Measurements from ENCODE around the gene NAT8L. TPM values are rescaled to one million over a fixed set of nuclear protein-coding genes. Genes with fewer than 3 reads are reported as not detected.

Gene NAT8L
- total RNA-seq, 1 experiment from 2014 or later = 3.8 TPM

DNA sequence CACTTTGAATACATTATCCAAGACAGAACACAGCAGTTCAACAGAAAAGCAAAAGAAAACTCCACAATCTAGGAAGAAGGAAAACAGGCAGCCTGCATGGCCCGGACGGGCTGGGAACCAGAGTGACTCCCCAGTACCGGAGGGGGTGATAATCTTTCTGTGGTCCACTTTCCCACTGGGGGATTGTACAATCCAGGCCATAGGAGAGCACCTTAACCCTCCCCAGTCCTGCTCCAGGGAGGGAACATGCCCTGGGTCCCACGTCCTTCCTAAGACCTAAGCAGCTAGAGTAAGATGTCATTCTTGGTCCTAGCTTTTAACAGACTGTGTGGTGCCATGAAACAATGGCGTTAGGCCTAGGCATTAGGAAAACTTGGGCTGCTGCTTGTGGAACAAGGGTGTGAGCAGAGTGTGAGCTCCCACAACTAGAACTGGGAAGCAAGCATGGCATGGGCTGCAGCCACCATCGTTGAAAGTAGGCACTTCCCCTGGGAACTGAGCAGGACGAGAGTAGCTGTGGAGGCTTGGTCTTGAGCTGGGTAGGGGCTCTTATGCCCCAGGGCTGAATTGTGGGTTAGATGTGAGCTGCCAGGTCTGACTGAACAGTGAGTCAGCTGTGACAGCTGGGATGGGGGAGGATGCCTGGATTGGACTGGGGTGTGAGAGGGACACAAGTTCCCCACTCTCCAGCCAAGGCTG, 42.4 kb downstream of the NAT8L start:
- in situ Hi-C loops (cut with HindIII; ENCODE audit: low pct_unique_long_range_greater_than_20kb, low sequenced_read_pairs) = no loop called here

DNA sequence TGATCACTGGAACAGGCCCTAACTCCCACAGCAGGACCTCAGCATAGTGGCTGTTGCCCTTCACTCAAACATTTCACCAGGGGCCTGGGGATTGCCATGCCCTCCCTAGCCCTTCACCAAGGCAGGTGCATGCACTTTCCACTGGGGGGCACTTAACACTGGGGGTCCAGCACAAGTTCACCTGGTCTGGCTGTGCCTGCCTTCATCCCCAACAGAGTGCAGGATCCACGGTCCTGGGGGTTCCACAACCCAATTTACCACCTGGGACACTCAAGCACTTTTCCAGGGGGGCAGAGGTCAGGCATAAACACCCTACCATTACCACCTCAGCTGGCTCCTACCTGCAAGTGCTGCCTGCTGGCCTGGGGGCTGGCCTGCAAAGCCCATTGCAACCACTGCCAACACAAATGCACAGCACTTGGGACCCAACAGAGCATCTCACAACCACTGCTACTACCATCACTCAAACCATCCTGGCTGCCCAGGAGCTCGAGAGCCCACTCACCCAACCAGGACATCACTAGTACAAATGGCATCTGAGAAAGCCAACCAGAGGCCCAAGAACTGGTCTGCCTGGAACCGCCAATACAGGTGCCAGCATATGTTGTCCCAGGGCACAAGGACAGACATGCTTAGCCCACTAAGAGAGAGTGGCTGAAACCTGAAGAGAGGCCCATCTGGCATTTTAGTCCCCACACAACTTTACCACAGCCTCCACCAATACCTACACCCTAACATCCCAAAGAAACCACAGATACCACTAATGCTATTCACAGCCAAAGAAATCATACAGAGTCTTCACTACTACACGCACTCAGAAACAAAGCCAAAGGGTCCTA, 43.1 kb downstream of the NAT8L start:
- in situ Hi-C loops (cut with HindIII; ENCODE audit: low pct_unique_long_range_greater_than_20kb, low sequenced_read_pairs) = no loop called here
- DNase-seq (ENCODE audit: low read depth, low spot score) = no peak

More for the DNA sequence above, 42.4 kb downstream of the NAT8L start:
- DNase-seq (ENCODE audit: low read depth, low spot score) = no peak

DNA sequence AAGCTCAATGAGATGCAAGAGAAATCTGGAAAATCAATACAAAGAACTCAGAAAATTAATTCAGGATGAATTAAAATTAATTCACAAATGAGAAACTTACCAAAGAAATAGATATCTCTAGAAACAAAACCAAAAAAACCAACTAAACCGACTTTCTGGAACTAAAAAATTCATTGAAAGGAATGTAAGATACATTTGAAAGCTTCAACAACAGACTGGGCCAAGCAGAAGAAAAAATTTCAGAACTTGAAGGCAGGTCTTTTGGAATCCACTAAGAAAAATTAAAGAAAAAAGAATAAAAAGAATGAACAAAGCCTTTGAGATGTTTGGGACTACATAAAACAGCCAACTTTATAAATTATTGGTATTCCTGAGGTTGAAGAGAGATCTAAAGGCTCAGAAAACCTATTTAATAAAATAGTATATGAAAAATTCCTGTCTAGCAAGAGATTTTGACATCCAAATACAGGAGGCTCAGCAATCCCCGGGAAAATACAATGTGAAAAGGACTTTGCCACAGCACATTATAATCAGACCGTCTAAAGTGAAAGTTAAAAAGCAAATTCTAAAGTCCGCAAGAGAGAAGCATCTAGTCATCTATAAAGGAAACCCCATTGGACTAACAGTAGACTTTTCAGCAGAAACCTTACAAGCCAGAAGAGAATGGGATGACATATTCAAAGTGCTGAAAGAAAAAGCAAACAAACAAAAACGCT, 44.2 kb downstream of the NAT8L start:
- no peak for DNase-seq (ENCODE audit: low read depth, low spot score)
- in situ Hi-C loops (cut with HindIII; ENCODE audit: low pct_unique_long_range_greater_than_20kb, low sequenced_read_pairs) = no loop called here

DNA sequence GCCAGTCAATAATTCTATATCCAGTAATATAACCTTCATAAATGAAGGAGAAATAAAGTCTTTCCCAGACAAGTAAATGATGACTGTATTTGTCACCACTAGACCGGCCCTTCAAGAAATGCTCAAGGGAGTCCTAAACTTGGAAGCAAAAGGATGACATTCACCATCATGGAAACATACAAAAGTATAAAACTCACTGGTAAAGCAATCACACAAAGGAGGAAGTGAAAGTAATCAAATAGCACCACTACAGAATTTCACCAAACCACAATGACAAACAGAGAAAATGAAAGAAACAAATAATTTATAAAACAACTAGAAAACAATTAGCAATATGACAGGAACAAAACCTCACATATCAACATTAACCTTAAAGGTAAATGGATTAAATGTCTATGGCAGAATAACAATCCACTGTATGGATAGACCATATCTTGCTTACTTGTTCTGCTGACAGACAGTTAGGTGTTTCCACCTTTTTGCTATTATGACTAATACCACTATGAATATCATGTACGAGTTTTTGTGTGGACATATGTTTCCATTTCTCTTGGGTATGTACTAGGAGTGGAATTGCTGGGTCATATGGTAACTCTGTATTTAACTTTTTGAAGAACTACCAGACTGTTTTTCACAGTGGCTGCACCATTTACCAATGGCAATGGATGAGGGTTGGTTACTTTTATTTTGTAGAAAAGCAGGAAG, 44.9 kb downstream of the NAT8L start:
- DNase-seq (ENCODE audit: low read depth, low spot score) = no peak
- in situ Hi-C loops (cut with HindIII; ENCODE audit: low pct_unique_long_range_greater_than_20kb, low sequenced_read_pairs) = no loop called here

DNA sequence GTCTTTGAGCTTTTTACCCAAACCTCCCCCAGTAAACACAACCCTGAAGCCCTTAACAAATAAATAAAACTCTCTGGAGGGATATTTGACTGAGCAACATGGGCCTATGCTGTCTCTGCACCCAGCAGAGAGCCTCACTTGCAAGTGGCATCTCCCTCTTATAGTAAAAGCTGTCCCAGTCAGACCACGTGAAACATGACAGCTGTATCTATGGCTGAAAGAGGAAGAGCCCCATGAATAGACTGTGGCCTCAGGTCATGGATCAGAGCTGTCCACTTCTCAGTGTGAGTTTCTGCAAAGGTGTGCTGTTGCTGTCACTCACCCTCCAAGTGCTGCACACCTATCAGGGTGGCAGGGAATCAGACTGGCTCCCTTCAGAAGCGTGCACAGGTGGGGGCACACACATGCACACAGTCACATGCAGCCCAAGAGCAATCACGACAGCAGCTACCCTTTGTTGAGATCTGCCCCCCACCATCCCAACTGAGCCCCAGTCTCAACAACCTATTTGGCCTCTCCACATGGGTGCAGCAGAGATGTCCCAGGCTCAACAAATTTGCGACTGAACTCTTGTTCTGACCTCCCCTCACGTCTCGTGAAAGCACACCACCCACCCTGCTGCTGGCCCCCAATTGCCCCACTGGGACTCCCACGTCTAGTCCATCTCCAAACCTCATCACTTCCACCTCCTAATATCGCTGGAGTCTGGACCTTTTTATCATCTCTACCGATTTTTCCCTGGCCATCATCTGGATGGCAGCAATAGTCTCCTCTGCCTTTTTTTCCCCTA, 45.6 kb downstream of the NAT8L start:
- in situ Hi-C loops (cut with HindIII; ENCODE audit: low pct_unique_long_range_greater_than_20kb, low sequenced_read_pairs) = no loop called here
- no peak for DNase-seq (ENCODE audit: low read depth, low spot score)

DNA sequence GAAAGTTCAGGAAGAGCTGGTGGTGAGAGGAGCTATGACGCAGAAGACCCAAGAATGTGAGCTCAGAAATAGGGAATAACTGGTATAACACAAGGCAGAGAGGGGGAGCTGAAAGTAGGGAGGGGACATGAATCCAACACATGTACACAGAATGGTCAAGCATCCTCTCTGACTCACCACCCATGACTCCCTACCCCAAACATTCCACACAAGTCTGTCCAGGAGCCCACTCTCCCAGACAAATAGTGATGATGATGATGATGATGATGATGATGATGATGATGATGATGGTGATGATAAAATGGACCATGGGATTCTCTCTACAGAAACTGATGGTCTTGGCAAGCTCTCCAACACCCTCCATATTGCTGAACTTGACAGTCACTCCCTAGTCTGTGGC, 46.4 kb downstream of the NAT8L start:
- in situ Hi-C loops (cut with HindIII; ENCODE audit: low pct_unique_long_range_greater_than_20kb, low sequenced_read_pairs) = no loop called here

DNA sequence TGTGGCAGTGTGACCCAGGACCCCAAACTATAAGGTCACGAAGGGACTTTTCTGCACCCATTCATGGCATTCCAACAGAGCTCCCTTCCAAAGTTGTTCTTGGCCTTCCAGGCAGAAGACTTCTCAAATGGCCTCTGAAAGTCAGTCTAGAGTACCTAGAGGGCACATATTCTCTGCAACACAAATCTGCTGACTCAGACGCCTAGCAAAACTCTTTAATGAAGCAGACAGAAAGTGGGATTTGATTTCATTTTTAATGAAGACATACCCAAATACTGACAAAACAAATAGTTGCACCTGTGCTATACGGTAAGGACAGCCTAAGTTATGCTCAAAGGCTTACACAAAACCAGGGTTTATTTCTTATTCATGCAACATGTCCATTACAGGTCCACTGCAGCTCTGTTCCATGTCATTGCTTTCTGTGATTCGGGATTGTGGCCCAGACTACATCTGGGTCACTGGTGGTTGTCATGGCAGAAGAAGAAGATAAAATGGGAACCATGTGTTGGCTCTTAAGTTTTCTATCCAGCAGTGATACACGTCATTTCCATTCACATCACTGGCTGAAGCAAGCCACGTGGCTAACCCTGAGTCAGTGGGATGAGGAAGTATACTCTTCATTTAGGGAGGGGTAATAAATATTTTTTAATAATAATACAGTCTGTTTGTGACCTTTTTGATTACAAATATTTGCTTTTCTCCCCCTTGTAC, 57.7 kb downstream of the NAT8L start:
- DNase-seq (ENCODE audit: low read depth, low spot score) = no peak
- in situ Hi-C loops (cut with HindIII; ENCODE audit: low pct_unique_long_range_greater_than_20kb, low sequenced_read_pairs) = no loop called here

More for the DNA sequence above, 46.4 kb downstream of the NAT8L start:
- DNase-seq (ENCODE audit: low read depth, low spot score) = no peak

Other genes starting within 250 kb of the NAT8L start
- 42.3 and 45.9 TPM in 2 replicates for gene LETM1, start 203.2 kb upstream of the NAT8L start, total RNA-seq (2014; rRNA removed; shearing (Covaris generic))
- 24.8 and 25.9 TPM in 2 replicates for gene NSD2, start 187.9 kb upstream of the NAT8L start, total RNA-seq (2014; rRNA removed; shearing (Covaris generic))
- 14.7 and 17.0 TPM in 2 replicates for gene NELFA, start 50.4 kb upstream of the NAT8L start, total RNA-seq (2014; rRNA removed; shearing (Covaris generic))
- gene HAUS3, start 182.8 kb downstream of the NAT8L start, total RNA-seq (2014; rRNA removed; shearing (Covaris generic)) = 9.4 and 11.8 TPM in 2 replicates
- gene POLN, start 182.8 kb downstream of the NAT8L start, total RNA-seq (2014; rRNA removed; shearing (Covaris generic)) = 0.61 and 0.85 TPM in 2 replicates
- gene MXD4, start 202.8 kb downstream of the NAT8L start, total RNA-seq (2014; rRNA removed; shearing (Covaris generic)) = 9.7 and 10.9 TPM in 2 replicates

All from SK-MEL-5 (cell line).